GM18498 (cell line): Measurements from ENCODE around the gene TRAK1.
"Not testable (repeated sequence)": the region's sequence is repeated elsewhere in the genome, so short reads cannot be mapped to it uniquely, and the experiment has no call there.

ENCODE experiments used
- ATAC-seq: cut with Tn5 transposase; IDR thresholded peaks from one replicate; pipeline ENCODE4 v1.9.1; 2021; ENCODE audit warnings: mild to moderate bottlenecking, moderate library complexity; ENCODE audit not compliant: unreplicated experiment

The TRAK1 gene

GRCh38 chr3:42095540-42095939, 4.4 kb downstream of the TRAK1 start:
- ATAC-seq = no peak

- ATAC-seq = no peak
Observed at GRCh38 chr3:42096796-42097565, 5.8 kb downstream of the TRAK1 start.

GRCh38 chr3:42097566-42097946, 6.4 kb downstream of the TRAK1 start:
- no peak for ATAC-seq

- ATAC-seq = no peak
Observed at GRCh38 chr3:42098171-42098570, 7.0 kb downstream of the TRAK1 start.

- ATAC-seq = no peak
Observed at GRCh38 chr3:42099020-42099765, 8.0 kb downstream of the TRAK1 start.

- no peak for ATAC-seq
Observed at GRCh38 chr3:42101048-42101447, 9.9 kb downstream of the TRAK1 start.

- ATAC-seq = no peak
Observed at GRCh38 chr3:42101481-42101880, 10.3 kb downstream of the TRAK1 start.

GRCh38 chr3:42102571-42102970, 11.4 kb downstream of the TRAK1 start:
- ATAC-seq = no peak

- not testable (repeated sequence) for ATAC-seq
Observed at GRCh38 chr3:42103921-42104665, 12.9 kb downstream of the TRAK1 start.

GRCh38 chr3:42105994-42106393, 14.8 kb downstream of the TRAK1 start:
- ATAC-seq = not testable (repeated sequence)

GRCh38 chr3:42106646-42107045, 15.5 kb downstream of the TRAK1 start:
- ATAC-seq = no peak

GRCh38 chr3:42110631-42111030, 19.5 kb downstream of the TRAK1 start:
- no peak for ATAC-seq

- no peak for ATAC-seq
Observed at GRCh38 chr3:42114130-42114725, 23.1 kb downstream of the TRAK1 start.

GRCh38 chr3:42115215-42115614, 24.1 kb downstream of the TRAK1 start:
- ATAC-seq = no peak

GRCh38 chr3:42115946-42116345, 24.8 kb downstream of the TRAK1 start:
- ATAC-seq = no peak

- ATAC-seq = no peak
Observed at GRCh38 chr3:42116466-42116865, 25.3 kb downstream of the TRAK1 start.

- ATAC-seq = no peak
Observed at GRCh38 chr3:42117175-42118008, 26.2 kb downstream of the TRAK1 start.

GRCh38 chr3:42118762-42119361, 27.7 kb downstream of the TRAK1 start:
- ATAC-seq = peak; percentile 62

- no peak for ATAC-seq
Observed at GRCh38 chr3:42119561-42120355, 28.6 kb downstream of the TRAK1 start.
